Uterus (tissue), 4 donors: ENCODE results near the gene LRRC72. TPM values are rescaled to one million over a fixed set of nuclear protein-coding genes. Genes with fewer than 3 reads are reported as not detected.
"Not testable (repeated sequence)": the region's sequence is repeated elsewhere in the genome, so short reads cannot be mapped to it uniquely, and the experiment has no call there.

ENCODE experiments used
- DNase-seq, 2 donors: peaks; one replicate each; pipeline ENCODE4 v3.0.0-alpha.2; 2019 to 2020
- H3K27ac ChIP-seq, 2 donors: fragments of 200-600 bp; sonication (generic); 1 replicate in 1 of 2; 2 replicates in 1 of 2; pipeline ENCODE4 v1.5.1; 2016 to 2018
- H3K27me3 ChIP-seq, 2 donors: fragments of 200-600 bp; sonication (generic); one replicate each; pipeline ENCODE4 v1.5.1; 2018 to 2019; ENCODE audit warnings: control low read depth in 1 of 2
- H3K36me3 ChIP-seq, 2 donors: fragments of 200-600 bp; sonication (generic); one replicate each; pipeline ENCODE4 v1.5.1; 2019; ENCODE audit warnings: control low read depth in 1 of 2
- H3K4me1 ChIP-seq, 2 donors: fragments of 200-600 bp; sonication (generic); one replicate each; pipeline ENCODE4 v1.5.1; 2018 to 2019; ENCODE audit warnings: control low read depth in 1 of 2
- H3K4me3 ChIP-seq, 2 donors: fragments of 200-600 bp; sonication (generic); 1 replicate in 1 of 2; 2 replicates in 1 of 2; pipeline ENCODE4 v1.5.1; 2018 to 2019; ENCODE audit warnings: mild to moderate bottlenecking in 1 of 2
- H3K9me3 ChIP-seq, 2 donors: fragments of 200-600 bp; sonication (generic); one replicate each; pipeline ENCODE4 v1.5.1; 2019; ENCODE audit warnings: control low read depth in 1 of 2
- POLR2A ChIP-seq, 2 donors: fragments of 450-650 bp; IDR thresholded peaks; one replicate each; pipeline ENCODE4 v1.6.1; 2016; ENCODE audit warnings: antibody characterized with exemption in 2 of 2, mild to moderate bottlenecking in 1 of 2, moderate library complexity in 1 of 2
- intact Hi-C: fragments of 100-400 bp; cut with DNase I; formaldehyde crosslinking; loops from one replicate; pipeline ENCODE4 v1.15.1; 2023; ENCODE audit warnings: low total_unique reads
- total RNA-seq, 4 donors: library from RNA; depleted of rRNA in 3 of 4; stranded (reverse); fragments of >200 nt in 3 of 4; gene quantifications; one replicate each; pipeline versions ENCODE4 v1.1.0 to v1.2.4, GENCODE V29; 2014 to 2023
- TF ChIP-seq, protein P1 (sequence below), 4 experiments: fragments of 200-600 bp in 2 of 4; fragments of 450-650 bp in 2 of 4; sonication (generic) in 2 of 4; IDR thresholded peaks; one replicate each; pipeline ENCODE4 v1.5.1; 2016 to 2019; ENCODE audit warnings: antibody characterized with exemption in 4 of 4, mild to moderate bottlenecking in 2 of 4, moderate library complexity in 1 of 4
- donor health status: DM: yes; HTN: yes; CAD: no.

Gene LRRC72
- total RNA-seq, 4 donors from 2014 or later, result not detected

DNA sequence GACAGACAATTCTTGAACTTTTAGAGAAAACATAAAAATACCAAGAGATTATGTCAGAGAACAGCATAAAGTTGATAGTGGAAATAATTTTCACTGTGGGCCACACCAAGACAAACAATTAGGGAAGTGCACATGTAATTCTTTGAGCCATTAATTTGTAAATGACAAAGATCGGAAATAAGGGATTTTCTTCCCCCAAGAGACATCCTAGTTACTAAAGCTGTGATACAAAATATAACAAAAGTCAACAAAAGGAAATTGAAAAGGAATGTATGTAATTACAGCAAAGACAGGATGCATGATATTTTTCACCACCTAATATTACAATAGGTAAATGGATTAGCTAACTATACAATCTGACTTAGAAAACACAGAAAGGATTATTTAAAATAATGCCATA lies 12.4 kb upstream of the LRRC72 start:
- Histone ChIP-seq H3K4me3 (no peak overlapping the region), H3K4me1 (no peaks in the 10 kb centered on the region), H3K36me3 (no peaks in the 10 kb centered on the region), H3K9me3 (no peaks in the 10 kb centered on the region), H3K27me3 (no peaks in the 10 kb centered on the region), H3K27ac (no peak overlapping the region)
- no peak for DNase-seq
- TF ChIP-seq, protein P1, sequence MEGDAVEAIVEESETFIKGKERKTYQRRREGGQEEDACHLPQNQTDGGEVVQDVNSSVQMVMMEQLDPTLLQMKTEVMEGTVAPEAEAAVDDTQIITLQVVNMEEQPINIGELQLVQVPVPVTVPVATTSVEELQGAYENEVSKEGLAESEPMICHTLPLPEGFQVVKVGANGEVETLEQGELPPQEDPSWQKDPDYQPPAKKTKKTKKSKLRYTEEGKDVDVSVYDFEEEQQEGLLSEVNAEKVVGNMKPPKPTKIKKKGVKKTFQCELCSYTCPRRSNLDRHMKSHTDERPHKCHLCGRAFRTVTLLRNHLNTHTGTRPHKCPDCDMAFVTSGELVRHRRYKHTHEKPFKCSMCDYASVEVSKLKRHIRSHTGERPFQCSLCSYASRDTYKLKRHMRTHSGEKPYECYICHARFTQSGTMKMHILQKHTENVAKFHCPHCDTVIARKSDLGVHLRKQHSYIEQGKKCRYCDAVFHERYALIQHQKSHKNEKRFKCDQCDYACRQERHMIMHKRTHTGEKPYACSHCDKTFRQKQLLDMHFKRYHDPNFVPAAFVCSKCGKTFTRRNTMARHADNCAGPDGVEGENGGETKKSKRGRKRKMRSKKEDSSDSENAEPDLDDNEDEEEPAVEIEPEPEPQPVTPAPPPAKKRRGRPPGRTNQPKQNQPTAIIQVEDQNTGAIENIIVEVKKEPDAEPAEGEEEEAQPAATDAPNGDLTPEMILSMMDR (IDR thresholded peaks at IDR 0.05), result no peak
- intact Hi-C loops, result no loop called here

DNA sequence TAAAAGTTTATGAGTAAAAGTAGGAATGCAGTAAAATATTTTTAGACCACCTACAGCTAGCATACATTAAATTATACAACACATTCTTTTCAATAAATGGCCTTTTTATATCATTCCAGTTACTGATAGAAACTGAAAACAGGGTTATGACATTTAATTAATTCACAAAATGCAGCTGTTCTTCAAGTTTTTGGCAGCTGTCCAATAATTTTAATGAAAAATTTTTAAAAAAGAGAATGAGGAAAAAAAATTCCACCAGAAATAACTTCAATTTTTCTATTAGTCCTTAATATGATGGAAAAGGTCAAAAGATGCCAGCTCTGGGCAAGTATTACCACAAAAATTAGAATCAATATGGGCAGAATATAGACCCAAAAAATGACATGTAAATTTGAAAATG lies 11.9 kb upstream of the LRRC72 start:
- intact Hi-C loops, result no loop called here
- DNase-seq, result no peak
- no peaks in the 10 kb centered on the region for H3K9me3 ChIP-seq

GRCh38 chr7:16515785-16516685 lies 10.6 kb upstream of the LRRC72 start:
- Histone ChIP-seq H3K36me3 (no peaks in the 10 kb centered on the region), H3K27ac (no peak overlapping the region), H3K4me3 (no peak overlapping the region), H3K4me1 (no peaks in the 10 kb centered on the region), H3K27me3 (no peaks in the 10 kb centered on the region), H3K9me3 (no peaks in the 10 kb centered on the region)
- TF ChIP-seq, protein P1 (IDR thresholded peaks at IDR 0.05), result no peak
- TF ChIP-seq POLR2A (IDR thresholded peaks at IDR 0.05), result no peak
- intact Hi-C loops, result no loop called here
- DNase-seq, result no peak

More for the DNA sequence above, 11.9 kb upstream of the LRRC72 start:
- H3K36me3 ChIP-seq, result no peaks in the 10 kb centered on the region
- H3K4me3 ChIP-seq, result no peak overlapping the region
- no peaks in the 10 kb centered on the region for H3K4me1 ChIP-seq
- no peak overlapping the region for H3K27ac ChIP-seq
- H3K27me3 ChIP-seq, result no peaks in the 10 kb centered on the region
- no peak for TF ChIP-seq POLR2A (IDR thresholded peaks at IDR 0.05)
- TF ChIP-seq, protein P1 (IDR thresholded peaks at IDR 0.05), result no peak

- intact Hi-C loops, H3K27me3 ChIP-seq, H3K4me1 ChIP-seq, H3K36me3 ChIP-seq, H3K27ac ChIP-seq, DNase-seq, H3K4me3 ChIP-seq, H3K9me3 ChIP-seq: not testable (repeated sequence)
Measured at GRCh38 chr7:16519985-16520384, 6.6 kb upstream of the LRRC72 start.

DNA sequence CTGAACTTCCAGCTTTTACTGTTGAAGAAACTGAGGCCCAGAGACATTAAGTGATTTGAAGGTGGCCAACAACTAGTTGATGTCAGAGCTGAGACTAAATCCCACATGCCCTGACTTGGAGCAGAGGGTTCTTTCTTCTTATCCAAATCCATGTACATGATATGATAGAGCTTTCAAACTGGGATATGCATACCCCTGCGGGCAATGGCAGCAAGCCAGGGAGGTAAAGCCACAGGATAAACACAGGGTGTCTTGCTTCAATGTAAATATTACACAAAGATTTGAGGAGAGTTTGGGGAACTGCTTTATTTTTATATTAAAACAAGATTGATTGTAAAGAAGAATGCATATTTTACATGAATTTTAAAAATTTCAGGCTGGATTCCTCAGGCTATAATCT lies 2.3 kb upstream of the LRRC72 start:
- Histone ChIP-seq H3K4me3 (no peak overlapping the region), H3K36me3 (no peaks in the 10 kb centered on the region), H3K9me3 (no peaks in the 10 kb centered on the region), H3K27ac (no peak overlapping the region), H3K27me3 (no peaks in the 10 kb centered on the region), H3K4me1 (no peaks in the 10 kb centered on the region)
- TF ChIP-seq POLR2A (IDR thresholded peaks at IDR 0.05), result no peak
- TF ChIP-seq, protein P1 (IDR thresholded peaks at IDR 0.05), result no peak
- intact Hi-C loops, result no loop called here
- no peak for DNase-seq
